B cell (primary cell): ENCODE data around the gene PKP2. TPM values are rescaled to one million over a fixed set of nuclear protein-coding genes. Genes with fewer than 3 reads are reported as not detected.

Source experiments
- ATAC-seq: fragments of 200-7000 bp; cut with Tn5 transposase; one replicate; pipeline ENCODE4 v1.10.0; 2021; ENCODE audit warnings: low read depth, mild to moderate bottlenecking, moderate number of reproducible peaks, moderate library complexity
- CTCF ChIA-PET: fragments of 350-600 bp; sonication (Branson Sonifier 250); formaldehyde crosslinking; loops from one replicate; lab custom pipeline; 2021; ENCODE audit warnings: antibody characterized with exemption, inconsistent platforms; lab: Charles Lee
- POLR2A ChIA-PET: fragments of 350-600 bp; sonication (Branson Sonifier 250); formaldehyde crosslinking; loops from one replicate; lab custom pipeline; 2021; ENCODE audit warnings: antibody characterized with exemption; lab: Charles Lee
- DNase-seq: peaks from one replicate; pipeline ENCODE4 v3.0.0; 2013
- H2AFZ ChIP-seq: 2 replicates; pipeline ENCODE4 v1.6.1; 2012; ENCODE audit warnings: mild to moderate bottlenecking, low read depth, low read length; ENCODE audit not compliant: insufficient read depth, poor library complexity, severe bottlenecking
- H3K27ac ChIP-seq, 2 donors: 1 replicate in 1 of 2; 2 replicates in 1 of 2; pipeline ENCODE4 v1.5.1; 2012 to 2013; ENCODE audit warnings: low read length in 2 of 2, mild to moderate bottlenecking in 2 of 2, moderate library complexity in 1 of 2
- H3K27me3 ChIP-seq, 4 experiments: fragments of 200-600 bp in 1 of 4; sonication (generic) in 1 of 4; replicated peaks in 1 of 4; 1 replicate in 2 of 4; 2 replicates in 2 of 4; pipeline versions ENCODE4 v1.6.1 to v1.7.0; 2013 to 2016; ENCODE audit warnings: low read length in 3 of 4, mild to moderate bottlenecking in 2 of 4, mixed read lengths in 1 of 4, moderate library complexity in 1 of 4; ENCODE audit not compliant: insufficient read depth in 4 of 4, control insufficient read depth in 3 of 4; ENCODE audit errors: control extremely low read depth in 1 of 4
- H3K36me3 ChIP-seq, 2 experiments: replicated peaks in 1 of 2; 1 replicate in 1 of 2; 2 replicates in 1 of 2; pipeline versions ENCODE4 v1.6.1 to v1.7.1; 2013; ENCODE audit warnings: low read length in 1 of 2; ENCODE audit not compliant: insufficient read depth in 2 of 2, control insufficient read depth in 1 of 2; ENCODE audit errors: control extremely low read depth in 1 of 2, extremely low read depth in 1 of 2
- H3K4me1 ChIP-seq, 2 donors: fragments of 200-600 bp in 1 of 2; sonication (generic) in 1 of 2; 1 replicate in 1 of 2; 2 replicates in 1 of 2; pipeline versions ENCODE4 v1.5.1 to v1.6.1; 2013 to 2017; ENCODE audit warnings: low read length in 2 of 2; ENCODE audit not compliant: control insufficient read depth in 2 of 2, insufficient read depth in 2 of 2
- H3K4me2 ChIP-seq: replicated peaks from 2 replicates; pipeline ENCODE3; 2012; ENCODE audit warnings: mild to moderate bottlenecking, low read depth, low read length; ENCODE audit not compliant: poor library complexity, severe bottlenecking
- H3K4me3 ChIP-seq, 5 experiments: fragments of 200-600 bp in 1 of 5; sonication (generic) in 1 of 5; 1 replicate in 3 of 5; 2 replicates in 2 of 5; pipeline versions ENCODE4 v1.5.1 to v1.7.0; 2011 to 2016; ENCODE audit warnings: low read length in 4 of 5, mild to moderate bottlenecking in 4 of 5, low read depth in 2 of 5, control low read depth in 1 of 5, moderate library complexity in 1 of 5; ENCODE audit not compliant: insufficient read depth in 1 of 5; ENCODE audit errors: control extremely low read depth in 1 of 5, extremely low read depth in 1 of 5
- H3K79me2 ChIP-seq: fragments of 200-600 bp; sonication (generic); one replicate; pipeline ENCODE4 v1.6.0; 2016; ENCODE audit warnings: low read length; ENCODE audit not compliant: control insufficient read depth, insufficient read depth
- H3K9ac ChIP-seq: fragments of 200-600 bp; sonication (generic); 2 replicates; pipeline ENCODE4 v1.6.1; 2017; ENCODE audit warnings: mild to moderate bottlenecking, low read length, moderate library complexity
- H3K9me3 ChIP-seq, 3 donors: one replicate each; pipeline versions ENCODE4 v1.6.1 to v1.7.1; 2013; ENCODE audit warnings: low read length in 2 of 3; ENCODE audit not compliant: control insufficient read depth in 2 of 3, insufficient read depth in 1 of 3; ENCODE audit errors: control extremely low read depth in 1 of 3
- H4K20me1 ChIP-seq: 2 replicates; pipeline ENCODE4 v1.6.0; 2012; ENCODE audit warnings: mild to moderate bottlenecking, low read length; ENCODE audit not compliant: insufficient read depth, control insufficient read depth, poor library complexity, severe bottlenecking
- H3K27ac Mint-ChIP-seq: one replicate; pipeline ENCODE4 v1.8.0; 2021; ENCODE audit warnings: mixed read lengths
- H3K27me3 Mint-ChIP-seq: one replicate; pipeline ENCODE4 v1.8.0; 2021; ENCODE audit warnings: mixed read lengths
- H3K4me1 Mint-ChIP-seq: one replicate; pipeline ENCODE4 v1.8.0; 2021; ENCODE audit warnings: mixed read lengths
- H3K4me3 Mint-ChIP-seq: one replicate; pipeline ENCODE4 v1.8.0; 2021; ENCODE audit warnings: mixed read lengths
- H3K9me3 Mint-ChIP-seq: one replicate; pipeline ENCODE4 v1.8.0; 2022; ENCODE audit warnings: mixed read lengths; ENCODE audit not compliant: insufficient read depth
- CTCF ChIP-seq: fragments of 200-600 bp; IDR thresholded peaks from one replicate; pipeline ENCODE4 v1.8.0; 2022; ENCODE audit warnings: antibody characterized with exemption, mild to moderate bottlenecking
- EZH2 ChIP-seq: IDR thresholded peaks from 2 replicates; pipeline ENCODE4 v1.6.1; 2012; ENCODE audit warnings: borderline replicate concordance, low read depth, mild to moderate bottlenecking, moderate library complexity, low read length; ENCODE audit not compliant: insufficient read depth, poor library complexity, severe bottlenecking
- WGBS: methylation state at CpG from one replicate; pipeline ENCODE4 v1.1.5; 2013; ENCODE audit warnings: missing lambda C conversion rate; ENCODE audit not compliant: insufficient coverage; 5-methylcytosine and 5-hydroxymethylcytosine counted together
- intact Hi-C: fragments of 100-400 bp; cut with micrococcal nuclease; formaldehyde crosslinking; loops from one replicate; pipeline ENCODE4 v1.10.0; 2022
- polyA plus RNA-seq: library from polyadenylated mRNA; depleted of rRNA; stranded (reverse); fragments of >200 nt; gene quantifications from 2 replicates; pipeline ENCODE4 v1.2.3, GENCODE V29; 2012
- total RNA-seq, 2 donors: library from RNA; stranded (reverse); fragments of 120-200 nt in 1 of 2; gene quantifications; 1 replicate in 1 of 2; 2 replicates in 1 of 2; pipeline versions ENCODE4 v1.2.3 to v1.2.4, GENCODE V29; 2013 to 2022

Gene PKP2
- total and polyA plus RNA-seq, 2 donors (not counting 1 experiment from before 2014, with no cell fraction given): not detected

GRCh38 chr12:32926356-32926755 is 29.8 kb upstream of the PKP2 start:
- no peaks in the 10 kb centered on the region for H3K9me3 ChIP-seq
- Mint-ChIP-seq H3K27ac (no peak overlapping the region), H3K4me3 (no peak overlapping the region), H3K4me1 (no peaks in the 10 kb centered on the region), H3K9me3 (no peaks in the 10 kb centered on the region), H3K27me3 (peaks cover 8% of the 10 kb centered on the region)
- H3K36me3 ChIP-seq: no peaks in the 10 kb centered on the region
- WGBS: 80% methylated on average over 1 of the region's 1 CpG
- DNase-seq (no peak), ATAC-seq (no peak)
- H3K27ac ChIP-seq: no peak overlapping the region
- no peak overlapping the region for H3K9ac ChIP-seq
- CTCF ChIA-PET: no interaction called here
- no peaks in the 10 kb centered on the region for H3K79me2 ChIP-seq
- no peaks in the 10 kb centered on the region for H4K20me1 ChIP-seq
- no peak overlapping the region for H3K4me3 ChIP-seq
- H3K27me3 ChIP-seq: no peaks in the 10 kb centered on the region
- intact Hi-C loops: no loop called here
- H3K4me1 ChIP-seq: no peaks in the 10 kb centered on the region
- TF ChIP-seq EZH2: no peak
- TF ChIP-seq CTCF: no peak
- POLR2A ChIA-PET: no interaction called here
- no peak overlapping the region for H2AFZ ChIP-seq
- no peak overlapping the region for H3K4me2 ChIP-seq

- DNase-seq (no peak), ATAC-seq (no peak)
- Mint-ChIP-seq H3K4me1 (no peaks in the 10 kb centered on the region), H3K27ac (no peak overlapping the region), H3K27me3 (peaks cover 9% of the 10 kb centered on the region), H3K4me3 (no peak overlapping the region), H3K9me3 (no peaks in the 10 kb centered on the region)
- H3K9ac ChIP-seq: no peak overlapping the region
- ChIA-PET POLR2A (no interaction called here), CTCF (interaction anchor here (1.5 kb wide), 1 partner anchor 167 kb away, joined by 4 read pairs; the partner anchor contains the start of gene YARS2)
- no peaks in the 10 kb centered on the region for H3K36me3 ChIP-seq
- intact Hi-C loops: loop anchor here (5.0 kb wide), 1 partner anchor 465 kb away; no protein-coding TSS in a partner anchor
- H3K4me1 ChIP-seq: no peaks in the 10 kb centered on the region
- WGBS: 85% methylated on average over 8 of the region's 8 CpGs
- H2AFZ ChIP-seq: no peak overlapping the region
- H3K79me2 ChIP-seq: no peaks in the 10 kb centered on the region
- H3K4me3 ChIP-seq: no peak overlapping the region
- no peaks in the 10 kb centered on the region for H4K20me1 ChIP-seq
- H3K9me3 ChIP-seq: no peaks in the 10 kb centered on the region
- no peak overlapping the region for H3K27ac ChIP-seq
- no peak overlapping the region for H3K4me2 ChIP-seq
- no peaks in the 10 kb centered on the region for H3K27me3 ChIP-seq
- TF ChIP-seq EZH2: no peak
- TF ChIP-seq CTCF: no peak
These were observed 26.1 kb upstream of the PKP2 start for GRCh38 chr12:32922546-32923297.
